Endodermal cell (in vitro differentiated cells): ENCODE data around the gene PRKCD. TPM values are rescaled to one million over a fixed set of nuclear protein-coding genes. Genes with fewer than 3 reads are reported as not detected.

Experiments used
- DNase-seq: peaks from one replicate; pipeline ENCODE4 v3.0.0-alpha.2; 2017
- H3K27ac ChIP-seq: 2 replicates; pipeline ENCODE4 v1.5.1; 2013; ENCODE audit warnings: mild to moderate bottlenecking, low read depth, low read length, moderate library complexity
- H3K27me3 ChIP-seq: 2 replicates; pipeline ENCODE4 v1.6.1; 2013; ENCODE audit warnings: mild to moderate bottlenecking, low read length, moderate library complexity; ENCODE audit not compliant: insufficient read depth, control insufficient read depth, poor library complexity, severe bottlenecking
- H3K36me3 ChIP-seq: 2 replicates; pipeline ENCODE4 v1.7.0; 2013; ENCODE audit warnings: mild to moderate bottlenecking, low read length, moderate library complexity; ENCODE audit not compliant: control insufficient read depth, insufficient read depth
- H3K4me1 ChIP-seq: one replicate; pipeline ENCODE4 v1.7.0; 2013; ENCODE audit warnings: low read length; ENCODE audit not compliant: control insufficient read depth, insufficient read depth
- H3K4me3 ChIP-seq: 2 replicates; pipeline ENCODE4 v1.5.1; 2013; ENCODE audit warnings: mild to moderate bottlenecking, low read length, moderate library complexity
- H3K9ac ChIP-seq: 2 replicates; pipeline ENCODE4 v1.6.1; 2013; ENCODE audit warnings: mild to moderate bottlenecking, low read length, moderate library complexity; ENCODE audit not compliant: poor library complexity, severe bottlenecking; ENCODE audit errors: extremely low read depth
- H3K9me3 ChIP-seq: 2 replicates; pipeline ENCODE4 v1.6.1; 2013; ENCODE audit warnings: mild to moderate bottlenecking, low read length, moderate library complexity; ENCODE audit not compliant: control insufficient read depth
- H3K27ac Mint-ChIP-seq: 2 replicates; pipeline ENCODE4 v1.8.0; 2020; ENCODE audit warnings: mixed read lengths
- H3K27me3 Mint-ChIP-seq: 2 replicates; pipeline ENCODE4 v1.8.0; 2021; ENCODE audit warnings: mild to moderate bottlenecking, mixed read lengths; ENCODE audit not compliant: insufficient read depth
- H3K36me3 Mint-ChIP-seq: 2 replicates; pipeline ENCODE4 v1.8.0; 2020; ENCODE audit warnings: low read depth, mixed read lengths
- H3K4me1 Mint-ChIP-seq: 2 replicates; pipeline ENCODE4 v1.8.0; 2020; ENCODE audit warnings: mixed read lengths
- H3K4me3 Mint-ChIP-seq: 2 replicates; pipeline ENCODE4 v1.8.0; 2020; ENCODE audit warnings: mild to moderate bottlenecking, moderate library complexity, mixed read lengths
- H3K9me3 Mint-ChIP-seq: 2 replicates; pipeline ENCODE4 v1.8.0; 2020; ENCODE audit warnings: mild to moderate bottlenecking, mixed read lengths
- CTCF ChIP-seq: fragments of 200-600 bp; sonication (generic); conservative IDR thresholded peaks from 2 replicates; pipeline ENCODE4 v1.5.0; 2021; ENCODE audit warnings: antibody characterized with exemption, mild to moderate bottlenecking
- WGBS, 2 experiments: methylation state at CpG; one replicate each; pipeline versions ENCODE4 v1.1.5 to v1.1.7; 2013; ENCODE audit warnings: missing lambda C conversion rate in 2 of 2, mixed read lengths in 1 of 2; ENCODE audit not compliant: insufficient coverage in 1 of 2, insufficient read length in 1 of 2; 5-methylcytosine and 5-hydroxymethylcytosine counted together
- total RNA-seq, 2 donors: library from RNA; stranded (reverse); fragmentation: NEBNext Ultra II Directional in 1 of 2; extraction: Animal tissue kit (Norgen Biotek cat#: 25700) in 1 of 2; gene quantifications; 2 replicates in 1 of 2; 3 replicates in 1 of 2; pipeline ENCODE4 v1.2.1, GENCODE V29; 2021

Gene PRKCD
- total RNA-seq, 2 donors from 2014 or later = 19.9 to 26.6 TPM

- H3K36me3 Mint-ChIP-seq = no peaks in the 10 kb centered on the region
- H3K27ac Mint-ChIP-seq = no peak overlapping the region
- H3K27me3 ChIP-seq = no peaks in the 10 kb centered on the region
- H3K9me3 ChIP-seq = peaks cover 6% of the 10 kb centered on the region
- no peak overlapping the region for H3K4me3 Mint-ChIP-seq
- no peaks in the 10 kb centered on the region for H3K9me3 Mint-ChIP-seq
- DNase-seq = no peak
- WGBS, 2 experiments = 98 to 100% methylated on average over 1 to 2 of the region's 2 CpGs
- no peak overlapping the region for H3K4me3 ChIP-seq
- no peak overlapping the region for H3K9ac ChIP-seq
- no peaks in the 10 kb centered on the region for H3K36me3 ChIP-seq
- peaks cover 12% of the 10 kb centered on the region for H3K4me1 Mint-ChIP-seq
- no peak overlapping the region for H3K27ac ChIP-seq
- no peaks in the 10 kb centered on the region for H3K4me1 ChIP-seq
- H3K27me3 Mint-ChIP-seq = peaks cover 3% of the 10 kb centered on the region
- TF ChIP-seq CTCF = no peak
Measured at GRCh38 chr3:53215816-53216215, 54.8 kb downstream of the PRKCD start.

- peak overlapping the region; percentile 18 for H3K4me3 Mint-ChIP-seq
- H3K36me3 Mint-ChIP-seq = peaks cover 2% of the 10 kb centered on the region
- H3K4me1 Mint-ChIP-seq = peaks cover 12% of the 10 kb centered on the region
- TF ChIP-seq CTCF = no peak
- no peaks in the 10 kb centered on the region for H3K27me3 Mint-ChIP-seq
- WGBS, 2 experiments = 6% methylated on average over 3 of the region's 3 CpGs; no CpG with 5 or more reads in 1 of the 2 experiments
- DNase-seq = peak; percentile 80
- peaks cover 6% of the 10 kb centered on the region for H3K9me3 ChIP-seq
- no peaks in the 10 kb centered on the region for H3K36me3 ChIP-seq
- H3K4me1 ChIP-seq = no peaks in the 10 kb centered on the region
- no peak overlapping the region for H3K9ac ChIP-seq
- no peak overlapping the region for H3K27ac ChIP-seq
- H3K27me3 ChIP-seq = no peaks in the 10 kb centered on the region
- peak overlapping the region; percentile 82 for H3K27ac Mint-ChIP-seq
- H3K4me3 ChIP-seq = no peak overlapping the region
- no peaks in the 10 kb centered on the region for H3K9me3 Mint-ChIP-seq
Measured at GRCh38 chr3:53216723-53217122, 55.7 kb downstream of the PRKCD start.

GRCh38 chr3:53217175-53217574, 56.2 kb downstream of the PRKCD start:
- TF ChIP-seq CTCF = no peak
- H3K4me3 ChIP-seq = peak overlapping the region; percentile 17
- Mint-ChIP-seq H3K27ac (peak overlapping the region; percentile 82), H3K4me1 (peaks cover 12% of the 10 kb centered on the region), H3K4me3 (no peak overlapping the region), H3K36me3 (peaks cover 3% of the 10 kb centered on the region), H3K9me3 (no peaks in the 10 kb centered on the region), H3K27me3 (no peaks in the 10 kb centered on the region)
- H3K9me3 ChIP-seq = peaks cover 6% of the 10 kb centered on the region
- no peak overlapping the region for H3K9ac ChIP-seq
- DNase-seq = peak; percentile 60
- H3K36me3 ChIP-seq = no peaks in the 10 kb centered on the region
- WGBS, 2 experiments = 73 to 100% methylated on average over 1 to 2 of the region's 2 CpGs
- no peak overlapping the region for H3K27ac ChIP-seq
- no peaks in the 10 kb centered on the region for H3K4me1 ChIP-seq
- H3K27me3 ChIP-seq = no peaks in the 10 kb centered on the region
